Peyer's patch (tissue), 4 donors: Measurements from ENCODE around the gene RNF130. TPM values are rescaled to one million over a fixed set of nuclear protein-coding genes. Genes with fewer than 3 reads are reported as not detected.
A peak's percentile ranks its signal among the peaks of the same experiment; 100 is the strongest.
"Not testable (repeated sequence)": the region's sequence is repeated elsewhere in the genome, so short reads cannot be mapped to it uniquely, and the experiment has no call there.

Experiments used
- DNase-seq, 3 donors: peaks; one replicate each; pipeline ENCODE4 v3.0.0-alpha.2; 2017 to 2019
- H3K27ac ChIP-seq, 4 donors: fragments of 200-600 bp; sonication (generic); one replicate each; pipeline ENCODE4 v1.5.1; 2016 to 2019
- H3K27me3 ChIP-seq, 2 donors: fragments of 200-600 bp; sonication (generic); one replicate each; pipeline ENCODE4 v1.5.1; 2019
- H3K36me3 ChIP-seq, 3 donors: fragments of 200-600 bp; sonication (generic); one replicate each; pipeline ENCODE4 v1.5.1; 2016 to 2019
- H3K4me1 ChIP-seq, 4 donors: fragments of 200-600 bp; sonication (generic); one replicate each; pipeline ENCODE4 v1.5.1; 2016 to 2019
- H3K4me3 ChIP-seq, 4 donors: fragments of 200-600 bp; sonication (generic); 1 replicate in 3 of 4; 2 replicates in 1 of 4; pipeline ENCODE4 v1.5.1; 2016 to 2019; ENCODE audit warnings: mild to moderate bottlenecking in 1 of 4
- H3K9me3 ChIP-seq, 4 donors: fragments of 200-600 bp; sonication (generic); one replicate each; pipeline ENCODE4 v1.5.1; 2016 to 2019; ENCODE audit warnings: mild to moderate bottlenecking in 1 of 4
- POLR2A ChIP-seq, 2 donors: fragments of 450-650 bp; IDR thresholded peaks; one replicate each; pipeline ENCODE4 v1.5.1; 2017; ENCODE audit warnings: antibody characterized with exemption in 2 of 2, mild to moderate bottlenecking in 2 of 2, moderate library complexity in 2 of 2
- total RNA-seq, 4 donors: library from RNA; depleted of rRNA; stranded (reverse); fragments of >200 nt; gene quantifications; one replicate each; pipeline ENCODE4 v1.1.0, GENCODE V29; 2016
- TF ChIP-seq, protein P1 (sequence below), 6 experiments: fragments of 450-650 bp in 4 of 6; fragments of 200-600 bp in 2 of 6; sonication (generic) in 1 of 6; IDR thresholded peaks; one replicate each; pipeline ENCODE4 v1.5.1; 2017 to 2019; ENCODE audit warnings: antibody characterized with exemption in 6 of 6, mild to moderate bottlenecking in 3 of 6, moderate library complexity in 1 of 6

Gene RNF130
- total RNA-seq, 4 donors from 2014 or later, result 29.7 to 54.5 (median 33.6) TPM

DNA sequence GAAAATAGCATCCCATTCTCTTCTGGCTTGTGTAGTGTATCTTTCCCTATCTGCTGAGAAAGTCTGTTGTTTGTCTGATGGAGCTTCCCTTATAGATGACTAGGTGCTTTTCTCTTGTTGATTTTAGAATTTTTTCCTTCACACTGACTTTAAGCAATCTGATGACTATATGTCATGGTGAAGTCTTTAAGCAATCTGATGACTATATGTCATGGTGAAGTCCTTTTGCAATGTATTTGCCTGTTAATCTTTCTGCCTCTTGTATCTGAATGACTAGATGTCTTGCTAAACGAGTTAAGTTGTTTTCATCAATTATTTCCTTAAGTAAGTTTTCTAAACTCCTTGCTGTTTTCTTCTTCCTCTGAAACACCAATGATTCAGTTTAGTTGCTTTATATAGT, 80.5 kb downstream of the RNF130 start:
- Histone ChIP-seq H3K36me3 (no peaks in the 10 kb centered on the region), H3K9me3 (no peaks in the 10 kb centered on the region), H3K27me3 (no peaks in the 10 kb centered on the region), H3K4me1 (no peaks in the 10 kb centered on the region), H3K27ac (no peak overlapping the region), H3K4me3 (no peak overlapping the region)
- TF ChIP-seq POLR2A (IDR thresholded peaks at IDR 0.05), result no peak
- TF ChIP-seq, protein P1, sequence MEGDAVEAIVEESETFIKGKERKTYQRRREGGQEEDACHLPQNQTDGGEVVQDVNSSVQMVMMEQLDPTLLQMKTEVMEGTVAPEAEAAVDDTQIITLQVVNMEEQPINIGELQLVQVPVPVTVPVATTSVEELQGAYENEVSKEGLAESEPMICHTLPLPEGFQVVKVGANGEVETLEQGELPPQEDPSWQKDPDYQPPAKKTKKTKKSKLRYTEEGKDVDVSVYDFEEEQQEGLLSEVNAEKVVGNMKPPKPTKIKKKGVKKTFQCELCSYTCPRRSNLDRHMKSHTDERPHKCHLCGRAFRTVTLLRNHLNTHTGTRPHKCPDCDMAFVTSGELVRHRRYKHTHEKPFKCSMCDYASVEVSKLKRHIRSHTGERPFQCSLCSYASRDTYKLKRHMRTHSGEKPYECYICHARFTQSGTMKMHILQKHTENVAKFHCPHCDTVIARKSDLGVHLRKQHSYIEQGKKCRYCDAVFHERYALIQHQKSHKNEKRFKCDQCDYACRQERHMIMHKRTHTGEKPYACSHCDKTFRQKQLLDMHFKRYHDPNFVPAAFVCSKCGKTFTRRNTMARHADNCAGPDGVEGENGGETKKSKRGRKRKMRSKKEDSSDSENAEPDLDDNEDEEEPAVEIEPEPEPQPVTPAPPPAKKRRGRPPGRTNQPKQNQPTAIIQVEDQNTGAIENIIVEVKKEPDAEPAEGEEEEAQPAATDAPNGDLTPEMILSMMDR (IDR thresholded peaks at IDR 0.05), result no peak
- no peak for DNase-seq

DNA sequence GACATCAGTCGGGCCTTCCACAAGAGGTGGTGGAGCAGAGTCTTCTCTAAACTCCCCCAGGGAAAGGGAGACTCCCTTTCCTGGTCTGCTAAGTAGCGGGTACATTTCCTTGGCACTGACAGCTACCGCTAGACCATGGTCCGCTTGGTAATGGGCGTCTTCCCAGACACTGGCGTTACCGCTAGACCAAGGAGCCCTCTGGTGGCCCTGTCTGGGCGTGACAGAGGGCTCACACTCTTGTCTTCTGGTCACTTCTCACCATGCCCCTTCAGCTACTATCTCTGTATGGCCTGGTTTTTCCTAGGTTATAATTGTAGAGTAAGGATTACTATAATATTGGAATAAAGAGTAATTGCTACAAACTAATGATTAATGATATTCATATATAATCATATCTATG, 81.0 kb downstream of the RNF130 start:
- not testable (repeated sequence) for H3K36me3 ChIP-seq, DNase-seq, H3K9me3 ChIP-seq, H3K27ac ChIP-seq, H3K27me3 ChIP-seq, H3K4me1 ChIP-seq, H3K4me3 ChIP-seq

DNA sequence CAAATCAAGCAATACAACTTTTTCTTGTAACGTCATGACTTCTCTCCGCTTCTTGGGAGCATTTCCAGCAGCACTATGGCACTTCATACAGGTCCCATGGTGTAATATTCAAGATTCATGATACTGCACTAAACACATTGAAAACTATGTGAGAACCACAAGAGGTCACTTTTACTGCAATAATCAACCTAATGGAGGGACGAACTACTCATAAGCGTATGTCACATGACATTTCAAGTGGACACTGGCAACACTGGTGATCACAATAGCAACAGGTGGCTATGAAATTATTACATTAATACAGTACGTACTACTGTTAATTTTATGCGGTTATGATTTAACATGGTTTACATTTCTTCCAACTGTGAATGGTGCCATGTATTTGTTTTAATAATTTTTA, 85.2 kb downstream of the RNF130 start:
- H3K27me3 ChIP-seq, result no peaks in the 10 kb centered on the region
- no peaks in the 10 kb centered on the region for H3K4me1 ChIP-seq
- no peaks in the 10 kb centered on the region for H3K9me3 ChIP-seq
- no peak overlapping the region for H3K27ac ChIP-seq
- DNase-seq, result no peak
- no peak for TF ChIP-seq POLR2A (IDR thresholded peaks at IDR 0.05)
- TF ChIP-seq, protein P1 (IDR thresholded peaks at IDR 0.05), result peak in 1 of 6 experiments; percentile 14
- H3K36me3 ChIP-seq, result no peaks in the 10 kb centered on the region
- no peak overlapping the region for H3K4me3 ChIP-seq

DNA sequence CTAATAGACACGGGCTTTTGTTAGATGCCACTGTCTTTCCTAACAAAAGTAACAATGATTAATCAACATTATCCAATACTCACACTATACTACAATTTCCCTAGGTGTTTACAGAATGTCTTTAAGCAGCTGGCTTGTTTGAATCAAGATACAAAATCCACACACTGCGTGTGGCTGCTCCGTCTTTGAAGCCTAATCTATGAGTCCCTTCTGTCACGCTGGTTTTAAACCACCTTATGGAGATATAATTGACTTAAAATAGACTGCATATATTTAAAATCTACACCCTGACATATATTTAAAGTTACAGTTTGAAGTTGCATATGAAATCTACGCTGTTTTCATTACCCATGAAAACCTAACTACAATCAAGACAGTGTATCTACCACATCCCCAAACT, 89.9 kb downstream of the RNF130 start:
- Histone ChIP-seq H3K36me3 (peaks cover 0 to 18% (median 0%) of the 10 kb centered on the region in 3 donors), H3K4me3 (no peak overlapping the region), H3K27ac (no peak overlapping the region), H3K4me1 (no peaks in the 10 kb centered on the region), H3K27me3 (no peaks in the 10 kb centered on the region), H3K9me3 (no peaks in the 10 kb centered on the region)
- DNase-seq, result no peak
- TF ChIP-seq, protein P1 (IDR thresholded peaks at IDR 0.05), result no peak
- no peak for TF ChIP-seq POLR2A (IDR thresholded peaks at IDR 0.05)

DNA sequence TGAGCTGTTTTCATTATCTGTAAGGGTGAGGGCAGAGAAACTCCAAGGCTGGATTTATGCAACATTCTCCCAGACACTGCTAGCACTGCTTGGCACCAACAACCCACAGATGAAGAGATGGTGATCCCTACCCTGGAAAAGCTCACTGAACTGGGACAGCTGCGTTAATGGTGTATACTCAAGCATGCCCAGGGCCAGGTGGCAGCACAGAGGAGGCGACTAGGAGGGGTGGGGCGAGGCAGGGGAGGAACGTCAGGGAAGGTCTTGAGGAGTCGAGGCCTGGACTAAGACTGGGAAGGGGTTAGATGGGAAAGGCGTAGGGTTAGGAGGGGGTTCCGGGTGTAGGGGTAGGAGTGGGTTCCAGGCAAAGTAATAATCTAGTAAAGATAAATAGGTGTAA, 90.8 kb downstream of the RNF130 start:
- TF ChIP-seq, protein P1 (IDR thresholded peaks at IDR 0.05), result no peak
- TF ChIP-seq POLR2A (IDR thresholded peaks at IDR 0.05), result no peak
- H3K27me3 ChIP-seq, result no peaks in the 10 kb centered on the region
- H3K9me3 ChIP-seq, result no peaks in the 10 kb centered on the region
- DNase-seq, result no peak
- no peak overlapping the region for H3K4me3 ChIP-seq
- H3K27ac ChIP-seq, result no peak overlapping the region
- H3K36me3 ChIP-seq, result peaks cover 0 to 18% (median 0%) of the 10 kb centered on the region in 3 donors
- no peaks in the 10 kb centered on the region for H3K4me1 ChIP-seq

DNA sequence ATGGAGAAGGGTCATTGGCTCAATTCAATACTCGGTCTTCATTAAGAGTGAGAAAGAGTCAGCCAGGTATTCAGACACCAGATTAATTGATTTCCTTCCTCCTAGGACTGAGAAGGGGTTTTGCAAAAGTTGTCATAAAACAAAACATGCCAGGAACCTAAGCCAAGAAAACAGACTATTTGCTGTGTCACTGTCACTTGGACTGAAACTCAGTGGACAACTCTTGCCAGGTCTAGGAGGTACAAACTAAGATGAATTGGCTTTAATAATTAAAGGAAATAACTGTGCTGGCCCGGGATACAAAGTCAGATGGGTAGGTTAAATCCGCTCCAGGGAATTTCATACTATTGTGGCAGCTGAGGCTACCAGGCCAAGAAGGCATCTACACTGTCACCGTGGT, 92.8 kb downstream of the RNF130 start:
- Histone ChIP-seq H3K27ac (no peak overlapping the region), H3K36me3 (peaks cover 0 to 34% (median 0%) of the 10 kb centered on the region in 3 donors), H3K4me1 (no peaks in the 10 kb centered on the region), H3K27me3 (no peaks in the 10 kb centered on the region), H3K9me3 (no peaks in the 10 kb centered on the region), H3K4me3 (no peak overlapping the region)
- DNase-seq, result no peak
- TF ChIP-seq, protein P1 (IDR thresholded peaks at IDR 0.05), result no peak
- no peak for TF ChIP-seq POLR2A (IDR thresholded peaks at IDR 0.05)
